Heart right ventricle (tissue), 16 donors: ENCODE data around the gene GPR62. TPM values are rescaled to one million over a fixed set of nuclear protein-coding genes. Genes with fewer than 3 reads are reported as not detected.
A peak's percentile ranks its signal among the peaks of the same experiment; 100 is the strongest.

Experiments used
- ATAC-seq, 8 donors: fragments of 200-7000 bp; cut with Tn5 transposase; one replicate each; pipeline ENCODE4 v1.9.1; 2020; ENCODE audit warnings: mild to moderate bottlenecking in 8 of 8, moderate library complexity in 8 of 8, moderate number of reproducible peaks in 1 of 8
- DNase-seq, 2 donors: peaks; one replicate each; pipeline ENCODE4 v3.0.0-alpha.2; 2020
- H3K27ac ChIP-seq, 10 donors: fragments of 200-600 bp; sonication (generic) in 2 of 10; one replicate each; pipeline versions ENCODE4 v1.5.0 to v1.8.0; 2020 to 2022; ENCODE audit warnings: mild to moderate bottlenecking in 3 of 10
- H3K27me3 ChIP-seq, 7 donors: fragments of 200-600 bp; one replicate each; pipeline ENCODE4 v1.8.0; 2021 to 2022; ENCODE audit warnings: mild to moderate bottlenecking in 2 of 7
- H3K36me3 ChIP-seq, 9 donors: fragments of 200-600 bp; sonication (generic) in 1 of 9; one replicate each; pipeline versions ENCODE4 v1.5.0 to v1.8.0; 2020 to 2022; ENCODE audit warnings: mild to moderate bottlenecking in 2 of 9
- H3K4me1 ChIP-seq, 9 donors: fragments of 200-600 bp; sonication (generic) in 1 of 9; one replicate each; pipeline versions ENCODE4 v1.5.0 to v1.8.0; 2020 to 2022; ENCODE audit warnings: mild to moderate bottlenecking in 4 of 9
- H3K4me3 ChIP-seq, 10 donors: fragments of 200-600 bp; sonication (generic) in 2 of 10; one replicate each; pipeline versions ENCODE4 v1.5.0 to v1.8.0; 2020 to 2022; ENCODE audit warnings: mild to moderate bottlenecking in 7 of 10, moderate library complexity in 2 of 10
- H3K9me3 ChIP-seq, 11 donors: fragments of 200-600 bp in 10 of 11; sonication (generic) in 2 of 11; one replicate each; pipeline versions ENCODE4 v1.5.0 to v1.8.0; 2013 to 2022; ENCODE audit warnings: mild to moderate bottlenecking in 2 of 11, control low read depth in 1 of 11, moderate library complexity in 1 of 11
- WGBS, 2 donors: extraction: QIAGEN DNeasy Blood & Tissue Kit; methylation state at CpG; one replicate each; pipeline ENCODE4 v1.1.7; 2013; ENCODE audit warnings: inconsistent platforms in 1 of 2; 5-methylcytosine and 5-hydroxymethylcytosine counted together
- intact Hi-C, 10 donors: fragments of 100-400 bp; cut with DNase I; formaldehyde crosslinking; loops; one replicate each; pipeline versions ENCODE4 v1.11.1 to v1.14.2; 2022
- polyA plus RNA-seq, 2 donors: library from polyadenylated mRNA; stranded (reverse); fragments of 200-250 nt; gene quantifications; one replicate each; pipeline ENCODE4 v1.2.3, GENCODE V29; 2013
- total RNA-seq, 10 donors: library from RNA; stranded (reverse); fragmentation: NEBNext Ultra II Directional in 3 of 10; extraction: Animal tissue kit (Norgen Biotek cat#: 25700) in 3 of 10; gene quantifications; one replicate each; pipeline versions ENCODE4 v1.2.1 to v1.2.4, GENCODE V29; 2021 to 2023
- TF ChIP-seq, protein P1 (sequence below), 9 donors: fragments of 200-600 bp; sonication (generic) in 2 of 9; IDR thresholded peaks; one replicate each; pipeline versions ENCODE4 v1.5.0 to v1.8.0; 2021 to 2022; ENCODE audit warnings: antibody characterized with exemption in 9 of 9, mild to moderate bottlenecking in 5 of 9, moderate library complexity in 1 of 9
- donor health status: Arrhythmogenic right ventricular cardiomyopathy.
- donor health status: ischemic (EF 13 %, LVEDD 7.1; RV severe dilation, severe dysfunction).
- donor health status: healthy with polysubstance abuse.
- donor health status: DM: no; HTN: yes; CAD: no.
- donor health status: DM: no; HTN: no; CAD: no.
- donor health status: ischemic (EF 25% LVEDD 6.9; RV normal size, moderate dysfunction).
- donor health status: ischemic (EF 25% LVEDD 5.7; RV mildly dilated, moderate dysfunction).
- donor health status: healthy.
- donor health status: DM: yes; HTN: yes; CAD: no.
- donor health status: Ischemic cardiomyopathy.
- donor health status: ischemic (EF 35%, LVEDD 5.7; RV mildly dilated, moderate dysfunction).
- donor health status: nonischemic (EF 11% LVEDD 7.7; RV severe dilation, severe dysfunction).
- donor health status: DM: yes; HTN: yes; CAD: no.
- donor health status: PGD.
- donor health status: ischemic (EF 29% LVEDD 5.4; RV normal size, mild dysfunction).
- donor health status: nonischemic (EF 23%, LVEDD 6.1; RV moderate dilation, normal function).

GPR62 gene
- total and polyA plus RNA-seq, 12 donors, result 0.01 to 0.38 (median 0.18) TPM; not detected in 2

DNA sequence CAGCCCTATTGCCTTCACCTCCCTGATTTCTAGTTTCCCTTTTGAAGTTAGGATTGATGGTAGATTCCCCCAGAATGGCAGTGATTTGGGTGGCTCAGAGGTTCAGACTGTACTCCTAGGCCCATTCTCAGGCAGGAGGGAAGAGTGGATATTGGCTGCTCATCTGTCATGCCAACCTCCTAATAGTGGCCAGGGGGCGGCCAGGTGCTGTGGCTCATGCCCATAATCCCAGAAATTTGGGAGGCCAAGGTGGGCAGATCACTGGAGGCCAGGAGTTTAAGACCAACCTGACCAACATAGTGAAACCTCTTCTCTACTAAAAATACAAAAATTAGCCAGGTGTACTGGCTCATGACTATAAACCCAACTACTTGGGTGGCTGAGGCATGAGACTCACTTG, 24.7 kb upstream of the GPR62 start:
- WGBS, 2 donors, result 93 to 100% methylated on average over 1 of the region's 1 CpG
- no peaks in the 10 kb centered on the region for H3K27me3 ChIP-seq
- DNase-seq (no peak), ATAC-seq (no peak)
- H3K9me3 ChIP-seq, result no peaks in the 10 kb centered on the region
- intact Hi-C loops, result no loop called here
- H3K4me1 ChIP-seq, result no peaks in the 10 kb centered on the region
- TF ChIP-seq, protein P1, sequence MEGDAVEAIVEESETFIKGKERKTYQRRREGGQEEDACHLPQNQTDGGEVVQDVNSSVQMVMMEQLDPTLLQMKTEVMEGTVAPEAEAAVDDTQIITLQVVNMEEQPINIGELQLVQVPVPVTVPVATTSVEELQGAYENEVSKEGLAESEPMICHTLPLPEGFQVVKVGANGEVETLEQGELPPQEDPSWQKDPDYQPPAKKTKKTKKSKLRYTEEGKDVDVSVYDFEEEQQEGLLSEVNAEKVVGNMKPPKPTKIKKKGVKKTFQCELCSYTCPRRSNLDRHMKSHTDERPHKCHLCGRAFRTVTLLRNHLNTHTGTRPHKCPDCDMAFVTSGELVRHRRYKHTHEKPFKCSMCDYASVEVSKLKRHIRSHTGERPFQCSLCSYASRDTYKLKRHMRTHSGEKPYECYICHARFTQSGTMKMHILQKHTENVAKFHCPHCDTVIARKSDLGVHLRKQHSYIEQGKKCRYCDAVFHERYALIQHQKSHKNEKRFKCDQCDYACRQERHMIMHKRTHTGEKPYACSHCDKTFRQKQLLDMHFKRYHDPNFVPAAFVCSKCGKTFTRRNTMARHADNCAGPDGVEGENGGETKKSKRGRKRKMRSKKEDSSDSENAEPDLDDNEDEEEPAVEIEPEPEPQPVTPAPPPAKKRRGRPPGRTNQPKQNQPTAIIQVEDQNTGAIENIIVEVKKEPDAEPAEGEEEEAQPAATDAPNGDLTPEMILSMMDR (IDR thresholded peaks at IDR 0.05), result no peak
- no peak overlapping the region for H3K27ac ChIP-seq
- no peak overlapping the region for H3K4me3 ChIP-seq
- H3K36me3 ChIP-seq, result peaks cover 0 to 38% (median 18%) of the 10 kb centered on the region in 9 donors

DNA sequence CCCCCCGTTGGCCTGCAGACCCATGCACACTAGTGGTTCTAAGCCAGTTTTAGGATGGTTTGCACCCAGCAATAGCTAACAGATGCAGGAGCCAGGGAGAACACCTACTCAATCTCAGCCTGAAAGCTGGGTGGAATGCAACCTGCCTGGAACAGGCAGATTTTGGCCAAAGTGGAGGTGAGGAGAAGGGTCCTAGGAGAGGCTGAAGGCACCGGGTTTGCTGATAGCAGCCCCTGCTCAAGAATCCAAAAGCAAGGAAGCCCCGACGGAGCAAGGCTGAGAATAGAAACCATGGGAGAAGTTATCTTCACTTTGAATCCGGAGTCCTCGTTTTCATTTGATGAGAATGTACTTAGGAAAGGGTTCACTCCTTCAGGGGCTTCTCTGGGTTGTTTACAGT, 23.4 kb upstream of the GPR62 start:
- Histone ChIP-seq H3K4me1 (no peaks in the 10 kb centered on the region), H3K4me3 (no peak overlapping the region), H3K27ac (no peak overlapping the region), H3K36me3 (peaks cover 0 to 51% (median 24%) of the 10 kb centered on the region in 9 donors), H3K9me3 (no peaks in the 10 kb centered on the region), H3K27me3 (no peaks in the 10 kb centered on the region)
- TF ChIP-seq, protein P1 (IDR thresholded peaks at IDR 0.05), result no peak
- 92 to 93% methylated on average over 6 of the region's 6 CpGs for WGBS, 2 donors
- ATAC-seq, result no peak
- intact Hi-C loops, result no loop called here
- no peak for DNase-seq

DNA sequence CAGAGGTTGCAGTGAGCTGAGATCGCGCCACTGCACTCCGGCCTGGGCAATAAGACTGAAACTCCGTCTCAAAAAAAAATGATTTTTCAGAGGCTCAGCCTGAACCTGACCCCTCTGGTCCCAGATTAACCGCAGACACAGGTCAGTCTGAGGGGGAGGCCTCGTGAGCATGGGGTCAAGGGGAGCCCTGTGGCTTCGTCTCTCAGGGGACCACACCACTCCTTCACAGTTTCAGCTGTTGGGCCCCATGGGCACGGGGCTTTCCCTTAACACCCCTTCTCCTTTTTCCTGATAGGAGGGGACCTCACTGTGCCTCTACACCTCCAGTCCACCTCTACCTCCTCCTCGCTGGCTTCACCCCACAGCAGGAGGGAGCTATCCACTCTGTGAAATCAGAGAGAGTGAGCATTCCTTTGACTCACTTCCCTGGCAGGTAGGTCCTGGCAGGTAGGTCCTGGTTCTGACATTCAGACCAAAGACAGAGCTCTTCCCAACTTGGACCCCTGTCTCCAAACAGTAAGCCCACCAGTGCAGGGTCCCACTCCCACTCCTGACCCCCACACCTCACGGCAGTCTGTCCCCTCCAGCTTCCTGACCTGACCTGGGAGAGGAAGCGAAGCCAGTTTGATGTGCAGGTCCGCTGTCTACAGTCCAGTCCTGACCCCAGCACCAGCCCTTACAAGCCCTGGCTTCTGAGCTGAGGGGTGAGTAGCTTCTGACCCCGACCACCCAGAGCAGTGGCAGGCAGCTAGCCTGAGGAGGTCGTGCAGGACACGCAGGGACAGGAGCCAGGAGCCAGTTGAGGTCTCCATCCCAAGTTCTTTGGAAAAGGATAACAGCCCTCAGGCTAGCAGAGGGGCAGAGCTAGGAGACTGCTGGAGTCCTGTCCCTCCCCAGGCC, 22.5 kb upstream of the GPR62 start:
- Histone ChIP-seq H3K4me3 (no peak overlapping the region), H3K4me1 (no peaks in the 10 kb centered on the region), H3K36me3 (peaks cover 0 to 61% (median 33%) of the 10 kb centered on the region in 9 donors), H3K9me3 (no peaks in the 10 kb centered on the region), H3K27ac (no peak overlapping the region), H3K27me3 (no peaks in the 10 kb centered on the region)
- intact Hi-C loops, result no loop called here
- ATAC-seq (no peak), DNase-seq (no peak)
- TF ChIP-seq, protein P1 (IDR thresholded peaks at IDR 0.05), result no peak
- 94 to 97% methylated on average over 15 of the region's 15 CpGs for WGBS, 2 donors

DNA sequence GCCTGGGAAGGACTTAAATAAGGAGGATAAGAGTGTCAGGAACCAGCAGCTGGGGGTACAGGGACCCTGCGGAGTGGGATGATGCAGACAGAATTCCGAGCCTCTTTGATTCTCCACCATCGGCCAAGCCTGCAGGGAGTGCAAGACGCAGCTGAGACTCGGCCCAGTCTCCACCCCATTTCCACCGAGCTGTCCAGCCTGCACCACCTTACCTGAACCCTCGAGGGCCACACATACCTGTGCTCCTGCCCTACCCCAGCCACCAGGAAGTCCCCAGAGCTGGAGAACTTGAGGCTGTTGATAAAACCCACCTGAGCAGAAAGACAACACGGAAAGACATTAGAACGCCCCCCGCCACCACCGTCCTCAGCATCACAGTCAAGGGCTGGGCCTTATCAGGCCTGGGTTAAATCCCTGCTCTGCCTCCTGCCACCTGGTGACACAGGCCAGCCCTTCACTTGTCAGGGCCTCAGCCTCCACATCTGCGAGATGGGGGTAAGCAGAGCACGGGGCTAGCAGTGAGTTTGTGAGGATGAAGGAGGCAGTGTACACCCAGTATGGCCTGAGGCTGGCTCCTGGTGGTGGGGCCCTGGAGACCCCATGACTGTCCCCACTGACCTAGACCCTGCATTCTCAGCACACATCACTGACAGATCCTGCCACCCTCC, 21.6 kb upstream of the GPR62 start:
- 89 to 94% methylated on average over 13 of the region's 13 CpGs for WGBS, 2 donors

More for the DNA sequence above, 21.6 kb upstream of the GPR62 start:
- ATAC-seq, result peak in 1 of 8 donors; percentile 21
- TF ChIP-seq, protein P1 (IDR thresholded peaks at IDR 0.05), result no peak
- Histone ChIP-seq H3K4me3 (no peak overlapping the region), H3K4me1 (no peaks in the 10 kb centered on the region), H3K36me3 (peaks cover 0 to 70% (median 36%) of the 10 kb centered on the region in 9 donors), H3K27me3 (no peaks in the 10 kb centered on the region), H3K27ac (no peak overlapping the region), H3K9me3 (no peaks in the 10 kb centered on the region)
- intact Hi-C loops, result no loop called here
- no peak for DNase-seq
